ENCODE data around the gene ANO1. TPM values are rescaled to one million over a fixed set of nuclear protein-coding genes. Genes with fewer than 3 reads are reported as not detected.

ANO1 gene
- total RNA-seq, 2 donors from 2014 or later, result 10.2 to 29.4 TPM

GRCh38 chr11:70175236-70175698 lies 97.2 kb downstream of the ANO1 start:
- Histone ChIP-seq H3K4me3 (no peak overlapping the region), H3K27me3 (no peaks in the 10 kb centered on the region), H3K27ac (no peak overlapping the region), H3K36me3 (no peaks in the 10 kb centered on the region), H3K4me1 (no peaks in the 10 kb centered on the region), H3K9me3 (no peaks in the 10 kb centered on the region)
- DNase-seq (ENCODE audit: low spot score), result no peak
- no peak for TF ChIP-seq CTCF (IDR thresholded peaks at IDR 0.05)

- no peaks in the 10 kb centered on the region for H3K9me3 ChIP-seq
- no peaks in the 10 kb centered on the region for H3K36me3 ChIP-seq
- no peaks in the 10 kb centered on the region for H3K27me3 ChIP-seq
- no peak overlapping the region for H3K27ac ChIP-seq
- H3K4me3 ChIP-seq, result no peak overlapping the region
- TF ChIP-seq CTCF (IDR thresholded peaks at IDR 0.05), result peak in 1 of 2 donors; percentile 49
- no peaks in the 10 kb centered on the region for H3K4me1 ChIP-seq
- DNase-seq (ENCODE audit: low spot score), result no peak
Observed at GRCh38 chr11:70176940-70177689, 99.0 kb downstream of the ANO1 start.

GRCh38 chr11:70180906-70181305 lies 102.8 kb downstream of the ANO1 start:
- H3K4me1 ChIP-seq, result no peaks in the 10 kb centered on the region
- no peak overlapping the region for H3K4me3 ChIP-seq
- no peak for DNase-seq (ENCODE audit: low spot score)
- H3K9me3 ChIP-seq, result no peaks in the 10 kb centered on the region
- no peaks in the 10 kb centered on the region for H3K36me3 ChIP-seq
- TF ChIP-seq CTCF (IDR thresholded peaks at IDR 0.05), result no peak
- H3K27me3 ChIP-seq, result no peaks in the 10 kb centered on the region
- no peak overlapping the region for H3K27ac ChIP-seq

- DNase-seq (ENCODE audit: low spot score), result no peak
- no peaks in the 10 kb centered on the region for H3K36me3 ChIP-seq
- no peak for TF ChIP-seq CTCF (IDR thresholded peaks at IDR 0.05)
- no peak overlapping the region for H3K4me3 ChIP-seq
- no peaks in the 10 kb centered on the region for H3K4me1 ChIP-seq
- H3K9me3 ChIP-seq, result no peaks in the 10 kb centered on the region
- no peaks in the 10 kb centered on the region for H3K27me3 ChIP-seq
- no peak overlapping the region for H3K27ac ChIP-seq
Observed at GRCh38 chr11:70182266-70182665, 104.1 kb downstream of the ANO1 start.

- TF ChIP-seq CTCF (IDR thresholded peaks at IDR 0.05), result no peak
- no peaks in the 10 kb centered on the region for H3K9me3 ChIP-seq
- no peaks in the 10 kb centered on the region for H3K36me3 ChIP-seq
- no peak for DNase-seq (ENCODE audit: low spot score)
- H3K27ac ChIP-seq, result no peak overlapping the region
- H3K27me3 ChIP-seq, result no peaks in the 10 kb centered on the region
- H3K4me1 ChIP-seq, result no peaks in the 10 kb centered on the region
- no peak overlapping the region for H3K4me3 ChIP-seq
Observed at GRCh38 chr11:70183032-70183431, 104.9 kb downstream of the ANO1 start.

Measured in right atrium auricular region (tissue), 2 donors.